DND-41 (cell line): ENCODE measurements around the gene SLAMF9.

ENCODE experiments used
- ATAC-seq: fragments of 200-7000 bp; cut with Tn5 transposase; 3 replicates; pipeline ENCODE4 v1.9.1; 2021; ENCODE audit warnings: low read depth; ENCODE audit not compliant: insufficient read depth
- DNase-seq: peaks from one replicate; pipeline ENCODE4 v3.0.0-alpha.2; 2020
- H2AFZ ChIP-seq: 2 replicates; pipeline ENCODE4 v1.6.0; 2012; ENCODE audit warnings: low read depth, low read length
- H3K27ac ChIP-seq: 2 replicates; pipeline ENCODE4 v1.5.1; 2012; ENCODE audit warnings: low read length, inconsistent platforms
- H3K27me3 ChIP-seq: fragments of 200-600 bp; sonication (generic); 2 replicates; pipeline ENCODE4 v1.6.0; 2012; ENCODE audit warnings: low read length, mild to moderate bottlenecking, inconsistent platforms; ENCODE audit not compliant: insufficient read depth, poor library complexity
- H3K36me3 ChIP-seq: 2 replicates; pipeline ENCODE4 v1.5.1; 2012; ENCODE audit warnings: low read length, inconsistent platforms; ENCODE audit not compliant: insufficient read depth
- H3K4me1 ChIP-seq: 2 replicates; pipeline ENCODE4 v1.5.1; 2012; ENCODE audit warnings: mild to moderate bottlenecking, low read length; ENCODE audit not compliant: insufficient read depth
- H3K4me2 ChIP-seq: 2 replicates; pipeline ENCODE4 v1.6.0; 2012; ENCODE audit warnings: mild to moderate bottlenecking, moderate library complexity, low read length, inconsistent platforms; ENCODE audit not compliant: insufficient read depth
- H3K4me3 ChIP-seq, 2 experiments: fragments of 200-600 bp in 1 of 2; shearing (Covaris generic) in 1 of 2; 2 replicates each; pipeline ENCODE4 v1.5.1; 2012 to 2016; ENCODE audit warnings: inconsistent platforms in 2 of 2, low read length in 2 of 2, mild to moderate bottlenecking in 2 of 2, low read depth in 1 of 2, moderate library complexity in 1 of 2
- H3K79me2 ChIP-seq: 2 replicates; pipeline ENCODE4 v1.6.0; 2012; ENCODE audit warnings: low read length, inconsistent platforms; ENCODE audit not compliant: insufficient read depth
- H3K9ac ChIP-seq: 2 replicates; pipeline ENCODE4 v1.6.0; 2012; ENCODE audit warnings: low read depth, mild to moderate bottlenecking, inconsistent platforms, low read length, moderate library complexity
- H3K9me3 ChIP-seq: 2 replicates; pipeline ENCODE4 v1.5.1; 2012; ENCODE audit warnings: low read length, moderate library complexity, mild to moderate bottlenecking, inconsistent platforms; ENCODE audit not compliant: insufficient read depth, severe bottlenecking
- H4K20me1 ChIP-seq: 2 replicates; pipeline ENCODE4 v1.6.0; 2012; ENCODE audit warnings: low read length; ENCODE audit not compliant: insufficient read depth
- EZH2 ChIP-seq: IDR thresholded peaks from 3 replicates; pipeline ENCODE4 v1.6.1; 2012; ENCODE audit warnings: borderline replicate concordance, low read depth, mild to moderate bottlenecking, moderate library complexity, low read length, inconsistent platforms; ENCODE audit not compliant: severe bottlenecking
- TF ChIP-seq, protein P1 (sequence below): IDR thresholded peaks from 2 replicates; pipeline ENCODE4 v1.5.1; 2012; ENCODE audit warnings: borderline replicate concordance, low read length, moderate library complexity, mild to moderate bottlenecking; ENCODE audit not compliant: poor library complexity, severe bottlenecking; ENCODE audit errors: extremely low read depth

SLAMF9 gene

DNA sequence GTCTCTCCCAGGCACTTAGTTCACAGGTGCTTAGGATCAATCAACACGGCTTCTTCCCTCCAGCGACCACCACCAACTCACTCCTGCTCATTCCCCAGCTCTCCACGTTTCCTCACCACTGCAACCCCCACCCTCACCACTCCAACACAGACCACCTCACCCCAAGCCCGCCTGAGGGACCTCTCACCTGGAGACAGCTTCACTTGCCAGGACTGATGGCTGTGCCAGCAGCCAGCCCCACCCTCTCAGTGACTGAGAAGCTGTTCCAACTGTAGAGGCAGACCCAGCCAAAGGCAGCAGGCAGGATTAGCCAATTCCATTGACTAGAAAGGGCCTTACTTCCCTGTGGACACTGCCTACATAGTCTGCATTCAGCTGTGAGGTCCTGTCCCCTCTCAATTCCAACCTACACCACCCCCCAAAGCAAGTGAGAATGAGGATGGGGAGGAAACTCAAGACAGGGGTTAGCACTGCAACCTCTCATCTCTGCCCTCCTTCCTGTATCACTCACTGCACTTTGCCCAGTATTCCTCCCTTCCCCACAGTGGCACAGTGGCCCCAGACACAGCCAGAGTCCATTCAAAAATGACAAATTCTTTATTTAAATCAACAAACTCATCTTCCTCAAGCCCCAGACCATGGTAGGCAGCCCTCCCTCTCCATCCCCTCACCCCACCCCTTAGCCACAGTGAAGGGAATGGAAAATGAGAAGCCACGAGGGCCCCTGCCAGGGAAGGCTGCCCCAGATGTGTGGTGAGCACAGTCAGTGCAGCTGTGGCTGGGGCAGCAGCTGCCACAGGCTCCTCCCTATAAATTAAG, 36.3 kb downstream of the SLAMF9 start:
- Histone ChIP-seq H2AFZ (no peak overlapping the region), H4K20me1 (peaks cover 44% of the 10 kb centered on the region), H3K4me2 (no peak overlapping the region), H3K79me2 (peaks cover 22% of the 10 kb centered on the region), H3K4me3 (no peak overlapping the region), H3K36me3 (peaks cover 41% of the 10 kb centered on the region), H3K4me1 (peaks cover 15% of the 10 kb centered on the region), H3K27me3 (no peaks in the 10 kb centered on the region), H3K9me3 (no peaks in the 10 kb centered on the region), H3K9ac (no peak overlapping the region), H3K27ac (0 out of 2 replicates have a peak overlapping the region, but pooled peaks have one; percentile 27)
- peak; percentile 43 for DNase-seq
- ATAC-seq = peak; percentile 71
- TF ChIP-seq, protein P1, sequence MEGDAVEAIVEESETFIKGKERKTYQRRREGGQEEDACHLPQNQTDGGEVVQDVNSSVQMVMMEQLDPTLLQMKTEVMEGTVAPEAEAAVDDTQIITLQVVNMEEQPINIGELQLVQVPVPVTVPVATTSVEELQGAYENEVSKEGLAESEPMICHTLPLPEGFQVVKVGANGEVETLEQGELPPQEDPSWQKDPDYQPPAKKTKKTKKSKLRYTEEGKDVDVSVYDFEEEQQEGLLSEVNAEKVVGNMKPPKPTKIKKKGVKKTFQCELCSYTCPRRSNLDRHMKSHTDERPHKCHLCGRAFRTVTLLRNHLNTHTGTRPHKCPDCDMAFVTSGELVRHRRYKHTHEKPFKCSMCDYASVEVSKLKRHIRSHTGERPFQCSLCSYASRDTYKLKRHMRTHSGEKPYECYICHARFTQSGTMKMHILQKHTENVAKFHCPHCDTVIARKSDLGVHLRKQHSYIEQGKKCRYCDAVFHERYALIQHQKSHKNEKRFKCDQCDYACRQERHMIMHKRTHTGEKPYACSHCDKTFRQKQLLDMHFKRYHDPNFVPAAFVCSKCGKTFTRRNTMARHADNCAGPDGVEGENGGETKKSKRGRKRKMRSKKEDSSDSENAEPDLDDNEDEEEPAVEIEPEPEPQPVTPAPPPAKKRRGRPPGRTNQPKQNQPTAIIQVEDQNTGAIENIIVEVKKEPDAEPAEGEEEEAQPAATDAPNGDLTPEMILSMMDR = no peak
- no peak for TF ChIP-seq EZH2

DNA sequence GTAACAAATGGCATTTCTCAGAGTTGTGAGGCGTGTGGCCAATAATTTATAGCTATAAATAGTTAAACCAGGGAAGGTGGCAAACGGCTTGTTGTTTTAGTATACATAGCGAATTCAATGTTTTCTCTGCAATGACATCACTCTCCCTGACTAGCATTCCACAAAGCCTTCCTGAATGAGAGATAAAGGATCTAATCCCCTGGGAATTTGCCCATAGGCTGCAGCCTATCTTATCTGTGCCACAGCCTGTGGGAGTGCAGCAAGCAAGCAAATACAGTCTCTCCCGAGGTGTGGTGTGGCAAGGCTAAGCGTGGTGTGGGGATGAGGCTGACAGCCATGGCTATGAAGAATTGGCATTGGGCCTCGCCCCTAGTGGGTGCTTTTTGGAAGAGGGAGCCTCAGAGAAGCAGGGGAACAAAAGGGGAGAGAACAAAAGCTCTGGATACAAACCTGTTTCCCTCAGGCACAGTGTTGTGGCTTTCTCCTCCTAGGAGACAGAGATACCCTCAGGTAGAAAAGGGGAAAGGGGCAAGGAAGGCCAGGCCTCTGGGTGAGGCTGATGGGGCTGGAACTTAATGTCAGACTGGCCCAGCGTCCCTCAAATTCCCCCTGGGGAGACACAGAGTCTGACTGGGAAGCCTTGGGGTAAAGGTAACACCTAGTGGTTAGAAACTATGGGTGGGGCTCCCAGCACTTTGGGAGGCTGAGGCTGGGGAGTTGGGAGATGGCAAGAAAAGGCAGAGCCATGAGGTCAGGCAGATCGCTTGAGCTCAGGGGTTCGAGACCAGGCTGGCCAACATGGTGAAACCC, 37.6 kb downstream of the SLAMF9 start:
- no peak overlapping the region for H3K4me2 ChIP-seq
- H3K79me2 ChIP-seq = peaks cover 10% of the 10 kb centered on the region
- H3K9ac ChIP-seq = no peak overlapping the region
- no peak for TF ChIP-seq EZH2
- TF ChIP-seq, protein P1 = no peak
- peaks cover 3% of the 10 kb centered on the region; the same call in 1 of the 2 replicates for H3K4me1 ChIP-seq
- no peak overlapping the region for H3K27ac ChIP-seq
- DNase-seq (no peak), ATAC-seq (no peak)
- H3K9me3 ChIP-seq = no peaks in the 10 kb centered on the region
- no peak overlapping the region for H3K4me3 ChIP-seq
- H4K20me1 ChIP-seq = peaks cover 31% of the 10 kb centered on the region
- peaks cover 41% of the 10 kb centered on the region for H3K36me3 ChIP-seq
- H2AFZ ChIP-seq = no peak overlapping the region
- H3K27me3 ChIP-seq = no peaks in the 10 kb centered on the region

DNA sequence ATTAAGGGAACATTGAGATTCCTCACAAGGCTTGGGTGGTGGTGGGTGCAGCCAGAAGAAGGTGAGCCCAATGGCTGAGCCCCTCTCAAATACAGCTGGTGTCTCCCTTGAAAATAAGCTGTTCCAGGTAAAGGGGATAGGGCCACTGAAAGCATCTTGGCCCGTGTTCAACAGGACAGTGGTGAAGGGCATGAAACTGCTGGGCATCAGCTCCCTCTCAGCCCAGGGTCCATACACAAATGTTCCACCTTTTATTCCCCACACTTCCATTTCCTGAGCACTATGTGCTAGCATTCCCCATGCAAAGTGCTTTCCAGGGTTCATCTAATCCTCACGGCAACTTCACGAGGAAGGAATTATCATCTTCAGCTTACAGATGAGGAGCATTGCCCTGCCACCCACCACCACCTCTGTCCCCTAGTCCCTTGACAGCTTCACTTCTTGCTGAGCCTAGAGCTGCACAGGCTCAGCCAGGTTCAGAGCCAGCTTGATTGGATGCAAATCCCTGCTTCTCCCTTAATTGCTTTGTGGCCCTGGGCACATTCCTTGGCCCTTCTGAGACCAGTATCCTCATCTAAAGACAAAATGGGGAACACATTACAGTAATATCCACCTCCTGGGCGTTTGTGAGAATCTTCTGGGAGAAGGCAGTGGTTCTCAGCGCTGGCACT, 38.3 kb downstream of the SLAMF9 start:
- no peaks in the 10 kb centered on the region for H3K27me3 ChIP-seq
- peaks cover 24% of the 10 kb centered on the region for H4K20me1 ChIP-seq
- no peak overlapping the region for H2AFZ ChIP-seq
- peaks cover 3% of the 10 kb centered on the region; the same call in 1 of the 2 replicates for H3K79me2 ChIP-seq
- H3K4me1 ChIP-seq = peaks cover 8% of the 10 kb centered on the region
- ATAC-seq (no peak), DNase-seq (no peak)
- no peaks in the 10 kb centered on the region for H3K9me3 ChIP-seq
- H3K9ac ChIP-seq = no peak overlapping the region
- H3K4me2 ChIP-seq = no peak overlapping the region
- H3K36me3 ChIP-seq = peaks cover 40% of the 10 kb centered on the region
- H3K27ac ChIP-seq = no peak overlapping the region
- TF ChIP-seq, protein P1 = no peak
- TF ChIP-seq EZH2 = no peak
- H3K4me3 ChIP-seq = no peak overlapping the region
